H1 (cell line): ENCODE measurements around the gene BCL2L14. TPM values are rescaled to one million over a fixed set of nuclear protein-coding genes. Genes with fewer than 3 reads are reported as not detected.

Experiments used
- CTCF ChIA-PET: fragments of 300-600 bp; sonication (Branson Sonifier 250); formaldehyde crosslinking; loops from one replicate; lab custom pipeline; 2021; ENCODE audit not compliant: partially characterized antibody; lab: Charles Lee
- POLR2A ChIA-PET: fragments of 300-600 bp; sonication (Branson Sonifier 250); formaldehyde crosslinking; loops from one replicate; lab custom pipeline; 2021; ENCODE audit warnings: inconsistent platforms; ENCODE audit not compliant: partially characterized antibody; lab: Charles Lee
- DNase-seq, 2 experiments: peaks; one replicate each; pipeline versions ENCODE4 v3.0.0 to v3.0.0-alpha.2; 2010 to 2022; ENCODE audit warnings: low spot score in 2 of 2, low read depth in 1 of 2, mixed read lengths in 1 of 2
- FAIRE-seq: peaks from 2 replicates; lab custom pipeline; 2011; peaks lifted over from hg19 to GRCh38; lab: Jason Lieb, UNC
- H2AFZ ChIP-seq: 2 replicates; pipeline ENCODE4 v1.8.1; 2012; ENCODE audit warnings: low read length, inconsistent platforms
- H2AK5ac ChIP-seq: 2 replicates; pipeline ENCODE4 v1.6.1; 2013; ENCODE audit warnings: low read depth, low read length
- H2BK120ac ChIP-seq: replicated peaks from 2 replicates; pipeline ENCODE3; 2013; ENCODE audit warnings: low read depth, low read length, inconsistent platforms
- H2BK12ac ChIP-seq: 2 replicates; pipeline ENCODE4 v1.6.1; 2013; ENCODE audit warnings: low read depth, low read length
- H2BK15ac ChIP-seq: 2 replicates; pipeline ENCODE4 v1.6.1; 2013; ENCODE audit warnings: low read length
- H2BK20ac ChIP-seq: 2 replicates; pipeline ENCODE4 v1.6.1; 2013; ENCODE audit warnings: low read length
- H2BK5ac ChIP-seq: 2 replicates; pipeline ENCODE4 v1.6.1; 2013; ENCODE audit warnings: low read depth, low read length
- H3K14ac ChIP-seq: 2 replicates; pipeline ENCODE4 v1.6.1; 2013; ENCODE audit warnings: inconsistent platforms; ENCODE audit not compliant: insufficient read length
- H3K18ac ChIP-seq: 2 replicates; pipeline ENCODE4 v1.6.1; 2013; ENCODE audit warnings: low read length; ENCODE audit errors: extremely low read depth
- H3K23ac ChIP-seq: 2 replicates; pipeline ENCODE4 v1.6.1; 2013; ENCODE audit warnings: inconsistent platforms; ENCODE audit not compliant: insufficient read length
- H3K23me2 ChIP-seq: 2 replicates; pipeline ENCODE4 v1.6.1; 2013; ENCODE audit warnings: low read depth, low read length
- H3K27ac ChIP-seq: 2 replicates; pipeline ENCODE4 v1.6.1; 2011; ENCODE audit warnings: low read depth, low read length, inconsistent platforms
- H3K27me3 ChIP-seq, 4 experiments: replicated peaks in 1 of 4; 1 replicate in 1 of 4; 2 replicates in 3 of 4; pipeline versions ENCODE4 v1.6.1 to v1.8.1; 2011 to 2013; ENCODE audit warnings: low read length in 3 of 4, mild to moderate bottlenecking in 3 of 4, inconsistent platforms in 2 of 4, mixed read lengths in 2 of 4, moderate library complexity in 1 of 4; ENCODE audit not compliant: control insufficient read depth in 3 of 4, insufficient read depth in 3 of 4; ENCODE audit errors: extremely low read depth in 1 of 4
- H3K36me3 ChIP-seq, 4 experiments: 2 replicates each; pipeline versions ENCODE4 v1.6.1 to v1.8.1; 2011 to 2013; ENCODE audit warnings: mild to moderate bottlenecking in 4 of 4, low read length in 3 of 4, moderate library complexity in 2 of 4, control low read depth in 1 of 4, inconsistent platforms in 1 of 4; ENCODE audit not compliant: insufficient read depth in 4 of 4, control insufficient read depth in 2 of 4
- H3K4ac ChIP-seq: replicated peaks from 2 replicates; pipeline ENCODE3; 2013; ENCODE audit warnings: low read length, low read depth, mixed read lengths, inconsistent platforms; ENCODE audit not compliant: insufficient read length
- H3K4me1 ChIP-seq, 4 experiments: replicated peaks in 1 of 4; 1 replicate in 1 of 4; 2 replicates in 3 of 4; pipeline versions ENCODE4 v1.6.1 to v1.8.1; 2011 to 2013; ENCODE audit warnings: low read length in 3 of 4, inconsistent platforms in 2 of 4, mixed read lengths in 1 of 4; ENCODE audit not compliant: insufficient read depth in 4 of 4, control insufficient read depth in 3 of 4
- H3K4me2 ChIP-seq, 2 experiments: 2 replicates each; pipeline versions ENCODE4 v1.6.1 to v1.8.1; 2011 to 2013; ENCODE audit warnings: low read depth in 2 of 2, low read length in 2 of 2, control low read depth in 1 of 2, inconsistent platforms in 1 of 2, mild to moderate bottlenecking in 1 of 2; ENCODE audit not compliant: insufficient read depth in 1 of 2
- H3K4me3 ChIP-seq, 4 experiments: fragments of 200-600, 300-600 bp in 1 of 4; sonication (generic), shearing (Covaris generic), sonication (Bioruptor Twin) in 1 of 4; 2 replicates each; pipeline versions ENCODE4 v1.5.1 to v1.8.1; 2011 to 2016; ENCODE audit warnings: low read length in 4 of 4, low read depth in 3 of 4, control low read depth in 2 of 4, inconsistent platforms in 2 of 4, mild to moderate bottlenecking in 2 of 4, mixed read lengths in 1 of 4, moderate library complexity in 1 of 4; ENCODE audit not compliant: insufficient read depth in 2 of 4; ENCODE audit errors: extremely low read depth in 1 of 4
- H3K56ac ChIP-seq: replicated peaks from 2 replicates; pipeline ENCODE3; 2013; ENCODE audit warnings: low read depth, mild to moderate bottlenecking, mixed read lengths, low read length, inconsistent platforms; ENCODE audit not compliant: insufficient read length
- H3K79me1 ChIP-seq: 2 replicates; pipeline ENCODE4 v1.6.1; 2013; ENCODE audit warnings: low read depth, low read length, control low read depth
- H3K79me2 ChIP-seq, 2 experiments: 2 replicates each; pipeline versions ENCODE4 v1.6.1 to v1.8.1; 2012 to 2013; ENCODE audit warnings: low read length in 2 of 2, mild to moderate bottlenecking in 2 of 2, inconsistent platforms in 1 of 2; ENCODE audit not compliant: insufficient read depth in 2 of 2, control insufficient read depth in 1 of 2
- H3K9ac ChIP-seq, 4 experiments: replicated peaks in 1 of 4; 1 replicate in 1 of 4; 2 replicates in 3 of 4; pipeline versions ENCODE4 v1.6.1 to v1.8.1; 2011 to 2013; ENCODE audit warnings: low read depth in 3 of 4, low read length in 3 of 4, control low read depth in 2 of 4, mild to moderate bottlenecking in 2 of 4, moderate library complexity in 2 of 4, inconsistent platforms in 1 of 4; ENCODE audit errors: extremely low read depth in 1 of 4
- H3K9me3 ChIP-seq, 2 experiments: 2 replicates each; pipeline versions ENCODE4 v1.6.1 to v1.8.1; 2012 to 2013; ENCODE audit warnings: mild to moderate bottlenecking in 2 of 2, moderate library complexity in 2 of 2, control low read depth in 1 of 2, inconsistent platforms in 1 of 2, low read depth in 1 of 2, low read length in 1 of 2, mixed read lengths in 1 of 2; ENCODE audit not compliant: insufficient read depth in 2 of 2
- H4K20me1 ChIP-seq, 2 experiments: replicated peaks in 1 of 2; 2 replicates each; pipeline versions ENCODE3 to v1.8.1; 2011 to 2013; ENCODE audit warnings: inconsistent platforms in 2 of 2, low read length in 2 of 2, mild to moderate bottlenecking in 1 of 2; ENCODE audit not compliant: insufficient read depth in 2 of 2, control insufficient read depth in 1 of 2
- H4K5ac ChIP-seq: 2 replicates; pipeline ENCODE4 v1.6.1; 2013; ENCODE audit warnings: low read length, low read depth, mixed read lengths, inconsistent platforms; ENCODE audit not compliant: insufficient read length
- H4K8ac ChIP-seq: 2 replicates; pipeline ENCODE4 v1.8.0; 2013; ENCODE audit warnings: mild to moderate bottlenecking, moderate library complexity, low read length, inconsistent platforms; ENCODE audit not compliant: insufficient read depth; ENCODE audit errors: extremely low read depth
- H4K91ac ChIP-seq: replicated peaks from 2 replicates; pipeline ENCODE3; 2013; ENCODE audit warnings: low read length, mixed read lengths, inconsistent platforms; ENCODE audit not compliant: insufficient read length
- ATF2 ChIP-seq: IDR thresholded peaks from 2 replicates; pipeline ENCODE4 v1.6.1; 2012; ENCODE audit warnings: low read length, inconsistent platforms
- BCL11A ChIP-seq, 2 experiments: IDR thresholded peaks; one replicate each; pipeline ENCODE4 v1.6.1; 2011; ENCODE audit warnings: low read depth in 2 of 2, low read length in 2 of 2, mild to moderate bottlenecking in 2 of 2
- CBX5 ChIP-seq: fragments of 300-800, 300-1000 bp; sonication (generic); IDR thresholded peaks from 2 replicates; pipeline ENCODE4 v1.7.1; 2016; ENCODE audit warnings: antibody characterized with exemption, low read length, low read depth
- CBX8 ChIP-seq: fragments of 300-800, 300-1000 bp; sonication (generic); IDR thresholded peaks from 2 replicates; pipeline ENCODE4 v1.7.1; 2016; ENCODE audit warnings: low read depth, low read length, borderline replicate concordance
- PHF8 ChIP-seq: fragments of 200-600 bp; sonication (generic); conservative IDR thresholded peaks from 2 replicates; pipeline ENCODE4 v1.7.1; 2012; ENCODE audit warnings: low read depth, mild to moderate bottlenecking, inconsistent platforms, low read length, moderate library complexity
- POU5F1 ChIP-seq: IDR thresholded peaks from 2 replicates; pipeline ENCODE4 v1.6.1; 2011; ENCODE audit warnings: low read depth, mild to moderate bottlenecking, low read length, moderate library complexity
- RBBP5 ChIP-seq: IDR thresholded peaks from 2 replicates; pipeline ENCODE4 v1.7.1; 2012; ENCODE audit warnings: low read depth, mild to moderate bottlenecking, inconsistent platforms, low read length, moderate library complexity, borderline replicate concordance
- RFX5 ChIP-seq: IDR thresholded peaks from 2 replicates; pipeline ENCODE4 v1.6.1; 2011; ENCODE audit warnings: low read depth, low read length, improper control_type of control experiment, borderline replicate concordance
- SIRT6 ChIP-seq: IDR thresholded peaks from one replicate; pipeline ENCODE4 v1.7.1; 2012; ENCODE audit warnings: low read length, inconsistent platforms
- SP1 ChIP-seq: IDR thresholded peaks from 2 replicates; pipeline ENCODE4 v1.6.1; 2011; ENCODE audit warnings: low read depth, low read length
- SUZ12 ChIP-seq: fragments of 200-600 bp; sonication (generic); IDR thresholded peaks from 2 replicates; pipeline ENCODE4 v1.6.1; 2012; ENCODE audit warnings: mild to moderate bottlenecking, inconsistent platforms, low read length, moderate library complexity, mixed read lengths
- WGBS, 2 experiments: shearing (Covaris generic) in 1 of 2; methylation state at CpG; one replicate each; pipeline versions ENCODE4 v1.1.6 to v1.1.7; 2013 to 2015; ENCODE audit warnings: low lambda C conversion rate in 2 of 2, mixed read lengths in 2 of 2, inconsistent platforms in 1 of 2, low coverage in 1 of 2, missing lambda C conversion rate in 1 of 2; ENCODE audit not compliant: insufficient replicate concordance in 2 of 2, insufficient coverage in 1 of 2, insufficient read length in 1 of 2; ENCODE audit errors: extremely low coverage in 1 of 2, missing lambda C conversion rate in 1 of 2; 5-methylcytosine and 5-hydroxymethylcytosine counted together
- polyA plus RNA-seq, 7 experiments: library from polyadenylated mRNA; depleted of rRNA in 3 of 7; stranded (reverse) in 5 of 7; unstranded in 2 of 7; fragments of >200 nt in 5 of 7; fragments of 200-250 nt in 2 of 7; gene quantifications; 1 replicate in 5 of 7; 2 replicates in 1 of 7; 4 replicates in 1 of 7; pipeline versions ENCODE4 v1.2.1 to v1.2.3, GENCODE V29; 2011 to 2013; ENCODE audit warnings: missing spikeins in 2 of 7, mixed read lengths in 2 of 7
- total RNA-seq: library from RNA; stranded (reverse); fragmentation: NEBNext Ultra II Directional; extraction: Animal tissue kit (Norgen Biotek cat#: 25700); gene quantifications from 2 replicates; pipeline ENCODE4 v1.2.1, GENCODE V29; 2021

BCL2L14 gene
- total and polyA plus RNA-seq, 2 of the 8 experiments (the other 6 are each of a cell fraction or from before 2014, with no cell fraction given), result 0.80 to 2.4 TPM

GRCh38 chr12:12072064-12072760 is 1.5 kb downstream of the BCL2L14 start:
- H3K18ac ChIP-seq, result peak overlapping the region; percentile 43; the same call in 1 of the 2 replicates
- H2BK120ac ChIP-seq, result no peak overlapping the region
- H3K56ac ChIP-seq, result no peak overlapping the region
- H3K23ac ChIP-seq, result no peak overlapping the region
- H3K36me3 ChIP-seq, result no peaks in the 10 kb centered on the region
- peak overlapping the region; percentile 43 for H3K27ac ChIP-seq
- H3K4me2 ChIP-seq, result no peak overlapping the region
- H3K9ac ChIP-seq, result no peak overlapping the region
- H4K20me1 ChIP-seq, result no peaks in the 10 kb centered on the region
- H3K4ac ChIP-seq, result no peak overlapping the region
- no peaks in the 10 kb centered on the region for H3K79me2 ChIP-seq
- peak overlapping the region; percentile 64; the same call in 1 of the 2 replicates for H2BK5ac ChIP-seq
- H2AK5ac ChIP-seq, result peak overlapping the region; percentile 29; the same call in 1 of the 2 replicates
- WGBS, 2 experiments, result 81% methylated on average over 19 of the region's 21 CpGs; no CpG with 5 or more reads in 1 of the 2 experiments
- H2BK20ac ChIP-seq, result peak overlapping the region; percentile 6; the same call in 1 of the 2 replicates
- H3K4me1 ChIP-seq, result peaks cover 0 to 10% (median 6%) of the 10 kb centered on the region in 4 experiments; a peak in 6 of 7 replicates
- H3K23me2 ChIP-seq, result no peaks in the 10 kb centered on the region
- peak overlapping the region; percentile 25 for H4K91ac ChIP-seq
- no peaks in the 10 kb centered on the region for H3K27me3 ChIP-seq
- H4K8ac ChIP-seq, result no peak overlapping the region
- no peaks in the 10 kb centered on the region for H3K79me1 ChIP-seq
- no peaks in the 10 kb centered on the region for H3K9me3 ChIP-seq
- CTCF ChIA-PET, result interaction anchor here (0.7 to 3.1 kb wide), 9 partner anchors 15 to 304 kb away, joined by 3 to 11 read pairs (median 3); no protein-coding TSS in a partner anchor
- no peak overlapping the region for H3K14ac ChIP-seq
- no peak overlapping the region; the same call in 1 of the 2 replicates for H2BK15ac ChIP-seq
- no peak overlapping the region for H3K4me3 ChIP-seq
- peak overlapping the region; percentile 18; the same call in 1 of the 2 replicates for H2BK12ac ChIP-seq
- H4K5ac ChIP-seq, result no peak overlapping the region
- DNase-seq (no peak), FAIRE-seq (no peak)
- peak overlapping the region; percentile 3 for H2AFZ ChIP-seq
- POLR2A ChIA-PET, result interaction anchor here (0.8 kb wide), 2 partner anchors 15 to 194 kb away, joined by 3 read pairs; partner anchors contain the start of gene LRP6
- TF ChIP-seq RBBP5 (no peak), SIRT6 (no peak), RFX5 (no peak), CBX8 (no peak), SP1 (no peak), BCL11A (IDR thresholded peaks at IDR 0.05; ENCODE audit: low read depth in 2 of 2, low read length in 2 of 2) (no peak), PHF8 (no peak), POU5F1 (no peak), ATF2 (no peak), CBX5 (no peak), SUZ12 (no peak)
